ENCODE measurements around the gene PIK3CA.

GRCh38 chr3:179266701-179267211 lies 118.6 kb downstream of the PIK3CA start:
- TF ChIP-seq CTCF (IDR thresholded peaks at IDR 0.05) (no peak), POLR2A (IDR thresholded peaks at IDR 0.05) (no peak)

Data from adrenal gland (tissue), 5 donors.